ENCODE measurements around the gene MTA3. TPM values are rescaled to one million over a fixed set of nuclear protein-coding genes. Genes with fewer than 3 reads are reported as not detected.
A peak's percentile ranks its signal among the peaks of the same experiment; 100 is the strongest.

The MTA3 gene
- total and polyA plus RNA-seq, 9 of the 15 experiments (the other 6 are each of a cell fraction or from before 2014, with no cell fraction given) = 12.4 to 39.6 (median 23.5) TPM

- TF ChIP-seq, protein P1, sequence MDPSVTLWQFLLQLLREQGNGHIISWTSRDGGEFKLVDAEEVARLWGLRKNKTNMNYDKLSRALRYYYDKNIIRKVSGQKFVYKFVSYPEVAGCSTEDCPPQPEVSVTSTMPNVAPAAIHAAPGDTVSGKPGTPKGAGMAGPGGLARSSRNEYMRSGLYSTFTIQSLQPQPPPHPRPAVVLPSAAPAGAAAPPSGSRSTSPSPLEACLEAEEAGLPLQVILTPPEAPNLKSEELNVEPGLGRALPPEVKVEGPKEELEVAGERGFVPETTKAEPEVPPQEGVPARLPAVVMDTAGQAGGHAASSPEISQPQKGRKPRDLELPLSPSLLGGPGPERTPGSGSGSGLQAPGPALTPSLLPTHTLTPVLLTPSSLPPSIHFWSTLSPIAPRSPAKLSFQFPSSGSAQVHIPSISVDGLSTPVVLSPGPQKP (CRISPR knock-in tag; IDR thresholded peaks at IDR 0.05) = no peak
- TF ChIP-seq MAFF (IDR thresholded peaks at IDR 0.05; ENCODE audit: low read length) (peak; percentile 36; the same call in 1 of the 2 replicates), KLF16 (IDR thresholded peaks at IDR 0.05) (no peak), SREBF2 (CRISPR knock-in tag; IDR thresholded peaks at IDR 0.05) (no peak)
- TF ChIP-seq, protein P2, sequence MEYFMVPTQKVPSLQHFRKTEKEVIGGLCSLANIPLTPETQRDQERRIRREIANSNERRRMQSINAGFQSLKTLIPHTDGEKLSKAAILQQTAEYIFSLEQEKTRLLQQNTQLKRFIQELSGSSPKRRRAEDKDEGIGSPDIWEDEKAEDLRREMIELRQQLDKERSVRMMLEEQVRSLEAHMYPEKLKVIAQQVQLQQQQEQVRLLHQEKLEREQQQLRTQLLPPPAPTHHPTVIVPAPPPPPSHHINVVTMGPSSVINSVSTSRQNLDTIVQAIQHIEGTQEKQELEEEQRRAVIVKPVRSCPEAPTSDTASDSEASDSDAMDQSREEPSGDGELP (CRISPR knock-in tag; IDR thresholded peaks at IDR 0.05; ENCODE audit: borderline replicate concordance) = no peak
- TF ChIP-seq, protein P3, sequence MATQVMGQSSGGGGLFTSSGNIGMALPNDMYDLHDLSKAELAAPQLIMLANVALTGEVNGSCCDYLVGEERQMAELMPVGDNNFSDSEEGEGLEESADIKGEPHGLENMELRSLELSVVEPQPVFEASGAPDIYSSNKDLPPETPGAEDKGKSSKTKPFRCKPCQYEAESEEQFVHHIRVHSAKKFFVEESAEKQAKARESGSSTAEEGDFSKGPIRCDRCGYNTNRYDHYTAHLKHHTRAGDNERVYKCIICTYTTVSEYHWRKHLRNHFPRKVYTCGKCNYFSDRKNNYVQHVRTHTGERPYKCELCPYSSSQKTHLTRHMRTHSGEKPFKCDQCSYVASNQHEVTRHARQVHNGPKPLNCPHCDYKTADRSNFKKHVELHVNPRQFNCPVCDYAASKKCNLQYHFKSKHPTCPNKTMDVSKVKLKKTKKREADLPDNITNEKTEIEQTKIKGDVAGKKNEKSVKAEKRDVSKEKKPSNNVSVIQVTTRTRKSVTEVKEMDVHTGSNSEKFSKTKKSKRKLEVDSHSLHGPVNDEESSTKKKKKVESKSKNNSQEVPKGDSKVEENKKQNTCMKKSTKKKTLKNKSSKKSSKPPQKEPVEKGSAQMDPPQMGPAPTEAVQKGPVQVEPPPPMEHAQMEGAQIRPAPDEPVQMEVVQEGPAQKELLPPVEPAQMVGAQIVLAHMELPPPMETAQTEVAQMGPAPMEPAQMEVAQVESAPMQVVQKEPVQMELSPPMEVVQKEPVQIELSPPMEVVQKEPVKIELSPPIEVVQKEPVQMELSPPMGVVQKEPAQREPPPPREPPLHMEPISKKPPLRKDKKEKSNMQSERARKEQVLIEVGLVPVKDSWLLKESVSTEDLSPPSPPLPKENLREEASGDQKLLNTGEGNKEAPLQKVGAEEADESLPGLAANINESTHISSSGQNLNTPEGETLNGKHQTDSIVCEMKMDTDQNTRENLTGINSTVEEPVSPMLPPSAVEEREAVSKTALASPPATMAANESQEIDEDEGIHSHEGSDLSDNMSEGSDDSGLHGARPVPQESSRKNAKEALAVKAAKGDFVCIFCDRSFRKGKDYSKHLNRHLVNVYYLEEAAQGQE (IDR thresholded peaks at IDR 0.05; ENCODE audit: borderline replicate concordance) = no peak
- TF ChIP-seq, protein P3 (CRISPR knock-in tag; IDR thresholded peaks at IDR 0.05; ENCODE audit: low read depth) = no peak
These were observed 33.9 kb downstream of the MTA3 start (continued) for GRCh38 chr2:42602218-42602875.

Measured in K562 (cell line).